AG04450 (cell line): ENCODE measurements around the gene SELPLG. TPM values are rescaled to one million over a fixed set of nuclear protein-coding genes. Genes with fewer than 3 reads are reported as not detected.
A peak's percentile ranks its signal among the peaks of the same experiment; 100 is the strongest.

ENCODE experiments used
- CTCF ChIA-PET: fragments of 300-600, 350-600 bp; formaldehyde crosslinking; extraction: SDS; loops from one replicate; lab custom pipeline; 2022; ENCODE audit warnings: antibody characterized with exemption, inconsistent platforms; lab: Charles Lee
- POLR2A ChIA-PET: fragments of 350-600 bp; formaldehyde crosslinking; extraction: SDS; loops from one replicate; lab custom pipeline; 2021; ENCODE audit warnings: antibody characterized with exemption, inconsistent platforms; lab: Yijun Ruan, JAX
- DNase-seq: peaks from one replicate; pipeline ENCODE4 v3.0.0-alpha.2; 2011; ENCODE audit warnings: low read depth, low spot score
- H3K27ac ChIP-seq: one replicate; pipeline ENCODE4 v1.5.1; 2012; ENCODE audit warnings: low read depth, low read length, control low read depth
- H3K27me3 ChIP-seq: one replicate; pipeline ENCODE4 v1.6.0; 2012; ENCODE audit warnings: low read length; ENCODE audit not compliant: control insufficient read depth, insufficient read depth
- H3K4me3 ChIP-seq: 2 replicates; pipeline ENCODE4 v1.5.1; 2011; ENCODE audit warnings: mild to moderate bottlenecking, low read depth, low read length, control low read depth
- H3K9me3 ChIP-seq: 2 replicates; pipeline ENCODE4 v1.5.1; 2012; ENCODE audit warnings: low read length; ENCODE audit not compliant: control insufficient read depth, insufficient read depth
- polyA plus RNA-seq: library from polyadenylated mRNA; depleted of rRNA; stranded (reverse); fragments of >200 nt; gene quantifications from 2 replicates; pipeline ENCODE4 v1.2.3, GENCODE V29; 2011
- TF ChIP-seq, protein P1 (sequence below): IDR thresholded peaks from 2 replicates; pipeline ENCODE4 v1.5.1; 2011; ENCODE audit warnings: low read depth, low read length, control low read depth, inconsistent platforms

Gene SELPLG
- polyA plus RNA-seq, 1 experiment, result 6.1 TPM

DNA sequence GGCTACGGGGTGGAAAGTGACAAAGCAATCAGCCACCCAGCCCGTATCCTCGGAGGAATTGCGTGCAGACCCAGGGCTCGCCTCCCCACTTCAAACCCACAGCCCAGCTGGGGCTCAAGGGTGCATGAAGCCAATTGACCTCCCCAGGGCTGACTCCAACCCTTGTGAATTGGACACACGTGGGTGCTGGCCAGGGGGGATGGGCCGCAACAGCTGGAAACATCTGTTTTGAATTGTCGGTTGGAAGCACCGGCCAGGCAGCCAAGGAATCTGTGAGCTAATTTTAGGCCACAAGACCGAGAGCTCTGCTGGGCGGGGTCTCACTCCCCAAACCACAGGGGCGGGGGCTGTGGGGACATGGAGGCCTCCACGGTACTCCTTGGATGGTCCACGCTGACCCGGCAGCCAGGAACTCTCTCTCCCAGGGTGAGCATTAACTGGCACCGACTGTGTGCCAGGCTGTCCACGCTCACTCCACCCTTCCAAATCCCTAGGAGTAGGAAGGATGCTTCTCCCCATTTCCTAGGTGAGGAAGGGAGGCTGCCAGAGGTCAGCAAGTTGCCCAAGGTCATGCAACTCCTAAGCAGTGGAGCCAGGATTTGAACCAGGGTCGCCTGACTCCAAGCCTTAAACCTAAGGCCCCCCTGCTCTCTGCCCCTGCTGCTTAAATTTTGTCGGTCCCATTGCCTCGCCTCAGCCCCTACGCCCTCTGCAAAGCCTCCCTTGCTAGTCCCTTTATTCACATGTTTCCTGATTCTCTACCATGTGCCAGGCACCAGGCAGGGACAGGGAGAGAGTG lies 24.0 kb downstream of the SELPLG start:
- Histone ChIP-seq H3K27me3 (no peaks in the 10 kb centered on the region), H3K27ac (peak overlapping the region; percentile 75), H3K9me3 (no peaks in the 10 kb centered on the region; the same call in 1 of the 2 replicates), H3K4me3 (no peak overlapping the region)
- DNase-seq, result peak; percentile 87
- TF ChIP-seq, protein P1, sequence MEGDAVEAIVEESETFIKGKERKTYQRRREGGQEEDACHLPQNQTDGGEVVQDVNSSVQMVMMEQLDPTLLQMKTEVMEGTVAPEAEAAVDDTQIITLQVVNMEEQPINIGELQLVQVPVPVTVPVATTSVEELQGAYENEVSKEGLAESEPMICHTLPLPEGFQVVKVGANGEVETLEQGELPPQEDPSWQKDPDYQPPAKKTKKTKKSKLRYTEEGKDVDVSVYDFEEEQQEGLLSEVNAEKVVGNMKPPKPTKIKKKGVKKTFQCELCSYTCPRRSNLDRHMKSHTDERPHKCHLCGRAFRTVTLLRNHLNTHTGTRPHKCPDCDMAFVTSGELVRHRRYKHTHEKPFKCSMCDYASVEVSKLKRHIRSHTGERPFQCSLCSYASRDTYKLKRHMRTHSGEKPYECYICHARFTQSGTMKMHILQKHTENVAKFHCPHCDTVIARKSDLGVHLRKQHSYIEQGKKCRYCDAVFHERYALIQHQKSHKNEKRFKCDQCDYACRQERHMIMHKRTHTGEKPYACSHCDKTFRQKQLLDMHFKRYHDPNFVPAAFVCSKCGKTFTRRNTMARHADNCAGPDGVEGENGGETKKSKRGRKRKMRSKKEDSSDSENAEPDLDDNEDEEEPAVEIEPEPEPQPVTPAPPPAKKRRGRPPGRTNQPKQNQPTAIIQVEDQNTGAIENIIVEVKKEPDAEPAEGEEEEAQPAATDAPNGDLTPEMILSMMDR, result no peak
- POLR2A ChIA-PET, result interaction anchor here (1.3 kb wide), 2 partner anchors 11 to 248 kb away, joined by 5 to 9 read pairs; partner anchors contain the start of genes SSH1 and TMEM119
- CTCF ChIA-PET, result interaction anchor here (0.5 to 3.7 kb wide), 4 partner anchors 8 to 33 kb away, joined by 3 to 12 read pairs (median 4); no protein-coding TSS in a partner anchor

DNA sequence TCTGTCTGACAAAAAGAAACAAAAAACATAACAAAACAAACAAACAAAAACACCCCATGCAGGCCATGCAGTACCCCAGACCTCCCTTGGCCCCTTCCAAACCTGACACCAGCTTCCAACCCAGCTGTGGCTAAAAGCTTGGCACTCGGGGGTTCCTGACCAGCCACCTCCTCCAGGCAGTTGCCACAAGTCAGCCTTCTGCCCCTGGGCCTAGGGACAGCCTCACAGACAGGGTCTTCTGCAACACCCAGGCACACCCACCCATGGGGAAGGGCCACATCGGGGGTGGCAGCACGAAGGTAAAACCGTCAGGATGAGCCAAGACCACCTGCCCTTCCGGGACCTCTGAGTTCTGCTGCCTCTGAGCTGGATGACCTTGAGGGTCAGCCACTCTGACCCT lies 25.1 kb downstream of the SELPLG start:
- TF ChIP-seq, protein P1, result no peak
- ChIA-PET POLR2A (interaction anchor here (1.3 kb wide), 2 partner anchors 10 to 249 kb away, joined by 5 to 9 read pairs; partner anchors contain the start of genes SSH1 and TMEM119), CTCF (interaction anchor here (1.5 to 3.7 kb wide), 2 partner anchors 9 to 11 kb away, joined by 4 to 12 read pairs; no protein-coding TSS in a partner anchor)
- Histone ChIP-seq H3K27ac (no peak overlapping the region), H3K27me3 (no peaks in the 10 kb centered on the region), H3K9me3 (no peaks in the 10 kb centered on the region; the same call in 1 of the 2 replicates), H3K4me3 (no peak overlapping the region)
- DNase-seq, result no peak

DNA sequence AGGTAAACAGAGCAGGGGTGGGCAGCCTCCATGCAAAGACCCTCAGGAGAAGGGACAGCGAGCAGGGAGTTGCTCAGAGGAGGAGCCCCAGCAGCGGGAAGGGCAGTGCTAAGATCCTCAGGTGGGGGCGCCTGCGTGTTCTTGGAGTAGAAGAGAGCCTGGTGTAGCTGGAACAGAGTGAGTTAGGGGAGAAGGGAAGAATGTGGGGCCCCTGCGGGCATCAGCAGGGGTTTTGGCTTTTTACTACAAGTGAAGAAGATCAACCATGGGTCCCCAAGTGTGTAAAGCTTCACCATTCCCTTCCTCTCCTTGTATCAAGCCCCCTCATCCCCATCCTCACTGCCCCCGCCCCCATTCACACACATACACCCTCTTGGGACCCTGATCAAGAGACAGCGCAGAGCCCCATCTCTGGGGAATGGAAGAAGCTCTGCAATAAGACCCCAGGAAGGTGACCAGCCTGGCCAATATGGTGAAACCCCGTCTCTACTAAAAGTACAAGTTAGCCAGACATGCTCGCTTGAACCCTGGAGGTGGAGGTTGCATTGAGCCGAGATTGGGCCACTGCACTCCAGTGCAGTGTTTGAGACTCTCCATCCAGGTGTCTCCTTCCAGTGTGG lies 25.6 kb downstream of the SELPLG start:
- Histone ChIP-seq H3K9me3 (no peaks in the 10 kb centered on the region; the same call in 1 of the 2 replicates), H3K27ac (no peak overlapping the region), H3K4me3 (no peak overlapping the region), H3K27me3 (no peaks in the 10 kb centered on the region)
- TF ChIP-seq, protein P1, result no peak
- no peak for DNase-seq
- POLR2A ChIA-PET, result no interaction called here
- CTCF ChIA-PET, result interaction anchor here (1.0 to 3.7 kb wide), 3 partner anchors 9 to 44 kb away, joined by 3 to 12 read pairs (median 9); no protein-coding TSS in a partner anchor

DNA sequence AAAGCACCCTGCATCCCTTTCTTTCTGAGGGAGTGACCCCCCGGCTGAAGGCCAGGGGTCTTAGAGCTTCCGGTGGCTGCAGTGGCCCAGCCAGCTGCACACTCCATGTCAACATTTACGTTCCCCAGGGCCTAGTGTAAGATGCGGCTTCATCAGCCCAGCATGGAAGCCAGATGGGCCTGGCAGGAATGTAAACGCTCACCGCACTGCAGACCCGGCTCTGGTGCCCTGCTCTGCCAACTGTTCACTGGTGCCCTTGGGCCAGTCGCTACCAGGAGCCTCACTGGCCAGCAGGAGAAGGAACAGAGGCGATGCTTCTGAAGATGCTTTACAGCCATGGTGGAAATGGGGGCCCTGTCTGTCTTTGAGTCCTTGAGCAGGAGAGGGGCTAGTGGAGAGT lies 27.2 kb downstream of the SELPLG start:
- ChIA-PET POLR2A (no interaction called here), CTCF (interaction anchor here (0.8 to 3.7 kb wide), 3 partner anchors 12 to 42 kb away, joined by 4 to 12 read pairs (median 9); no protein-coding TSS in a partner anchor)
- Histone ChIP-seq H3K4me3 (no peak overlapping the region), H3K27me3 (no peaks in the 10 kb centered on the region), H3K9me3 (no peaks in the 10 kb centered on the region; the same call in 1 of the 2 replicates), H3K27ac (no peak overlapping the region)
- DNase-seq, result no peak
- TF ChIP-seq, protein P1, result no peak
